CD4-positive, alpha-beta T cell treated with Interleukin-1 beta for 1 hour (primary cell): Measurements from ENCODE around the gene RBM39.
A peak's percentile ranks its signal among the peaks of the same experiment; 100 is the strongest.
"Not testable (repeated sequence)": the region's sequence is repeated elsewhere in the genome, so short reads cannot be mapped to it uniquely, and the experiment has no call there.

Experiments
- DNase-seq, 2 donors: peaks; one replicate each; pipeline ENCODE4 v3.0.0-alpha.2; 2020 to 2022

RBM39 gene

GRCh38 chr20:35704514-35705261 is 37.4 kb downstream of the RBM39 start:
- DNase-seq: no peak

GRCh38 chr20:35702824-35703695 is 39.0 kb downstream of the RBM39 start:
- DNase-seq: no peak

DNA sequence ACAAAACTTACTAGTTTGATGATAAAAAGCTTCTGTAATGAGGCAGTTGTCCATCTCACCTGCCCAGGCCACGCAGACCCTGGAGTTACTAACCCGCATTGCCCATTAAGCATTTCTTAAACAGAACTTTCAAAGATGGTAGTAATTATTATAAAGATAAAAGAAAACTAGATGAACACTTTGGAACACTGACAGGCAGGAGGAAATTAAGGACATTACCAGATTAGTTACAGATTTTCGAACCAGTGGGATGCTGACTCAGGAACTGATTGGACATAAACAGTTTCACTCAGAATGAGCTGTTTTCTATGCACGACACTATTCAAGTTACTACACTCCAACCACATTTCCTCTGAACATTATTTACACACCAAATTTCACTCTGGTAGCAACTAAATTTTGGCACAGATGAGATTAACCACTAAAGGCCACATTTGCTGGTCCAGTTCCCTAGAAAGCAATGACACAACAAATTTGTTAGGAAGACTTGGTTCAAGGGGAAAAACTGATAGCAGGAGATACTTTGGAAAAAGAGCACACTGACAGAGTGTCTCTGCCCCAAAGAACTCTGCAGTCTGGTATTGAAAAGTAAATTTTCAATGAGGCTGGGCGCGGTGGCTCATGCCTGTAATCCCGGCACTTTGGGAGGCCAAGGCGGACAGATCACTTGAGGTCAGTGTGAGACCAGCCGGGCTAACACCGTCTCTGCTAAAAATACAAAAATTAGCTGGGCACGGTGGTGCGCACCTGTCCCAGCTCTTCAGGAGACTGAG is 39.8 kb downstream of the RBM39 start:
- no peak for DNase-seq

GRCh38 chr20:35700625-35701148 is 41.4 kb downstream of the RBM39 start:
- no peak for DNase-seq

DNA sequence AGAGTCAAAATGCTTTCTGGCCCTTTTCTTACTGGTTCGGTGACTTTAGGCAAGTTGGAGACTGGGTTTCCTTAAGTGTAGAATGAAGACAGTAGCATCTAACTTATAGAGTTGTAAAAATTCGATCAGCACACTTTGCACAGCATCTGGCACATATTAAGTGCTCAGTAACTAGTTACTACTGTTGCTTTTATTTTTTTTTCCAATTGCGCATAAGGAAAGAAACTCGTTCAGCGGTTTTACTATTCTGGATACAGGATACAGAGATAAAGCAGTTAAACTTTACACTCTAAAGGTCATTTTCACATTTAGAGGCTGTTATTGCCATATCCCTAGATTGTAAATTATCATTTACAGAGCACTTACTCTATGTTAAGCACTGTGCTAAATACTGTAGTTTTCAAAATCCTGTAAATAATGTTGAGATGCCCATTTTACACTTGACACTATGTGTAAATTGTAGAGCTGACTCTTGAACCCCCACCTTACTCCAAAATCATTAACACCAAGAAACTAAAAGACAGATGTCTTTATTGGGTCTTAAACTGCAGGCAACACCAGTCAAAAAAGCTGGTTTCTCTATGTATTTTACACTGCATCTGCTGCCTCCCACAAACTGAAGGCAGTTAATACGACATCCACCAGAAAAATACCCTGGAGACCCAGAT is 42.0 kb downstream of the RBM39 start:
- DNase-seq: no peak

DNA sequence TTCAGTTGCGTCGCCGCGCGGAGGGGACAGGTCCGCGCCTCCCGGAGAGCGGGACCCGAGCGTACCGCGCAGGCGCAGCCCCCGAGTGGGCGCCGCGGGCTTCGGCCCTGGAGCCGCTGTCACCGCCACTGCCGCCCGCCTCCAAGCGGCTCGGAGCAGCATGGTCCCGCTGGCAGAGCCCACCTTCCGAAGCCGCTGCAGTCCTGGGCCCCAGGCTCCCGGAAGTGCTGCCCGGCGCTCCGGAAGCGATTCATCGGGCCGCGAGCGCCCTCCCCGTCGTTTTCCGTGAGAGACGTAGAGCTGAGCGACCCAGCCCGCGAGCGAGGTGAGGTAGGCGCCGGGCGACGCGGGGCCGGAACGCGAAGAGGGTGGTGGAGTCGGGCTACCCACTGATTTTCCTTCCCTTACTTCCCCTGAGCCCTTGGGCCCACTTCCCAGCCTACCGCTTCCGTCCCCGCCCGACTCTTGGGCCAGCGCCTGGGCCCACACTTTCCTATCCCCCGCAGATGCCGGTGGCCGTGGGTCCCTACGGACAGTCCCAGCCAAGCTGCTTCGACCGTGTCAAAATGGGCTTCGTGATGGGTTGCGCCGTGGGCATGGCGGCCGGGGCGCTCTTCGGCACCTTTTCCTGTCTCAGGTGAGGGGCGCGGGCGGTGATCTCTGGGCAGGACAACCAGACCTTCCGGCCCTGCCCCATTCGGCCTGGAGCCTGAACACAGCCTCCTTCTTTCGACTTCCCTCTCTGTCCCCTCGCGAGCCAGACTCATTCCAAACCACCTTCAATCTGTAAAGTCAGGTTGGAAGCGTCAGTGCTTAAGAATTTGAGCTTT is 42.7 kb downstream of the RBM39 start, which contains the start of the genes NFS1 and ROMO1:
Gene NFS1 (minus strand): TSS at position 226 of the 830 bp plus-strand sequence. CDS start 64 bp downstream, at position 162.
Gene ROMO1 (plus strand): TSS at position 279 of the 830 bp plus-strand sequence. CDS start 228 bp downstream, at position 507.
- DNase-seq: peak; percentile 88 to 89

DNA sequence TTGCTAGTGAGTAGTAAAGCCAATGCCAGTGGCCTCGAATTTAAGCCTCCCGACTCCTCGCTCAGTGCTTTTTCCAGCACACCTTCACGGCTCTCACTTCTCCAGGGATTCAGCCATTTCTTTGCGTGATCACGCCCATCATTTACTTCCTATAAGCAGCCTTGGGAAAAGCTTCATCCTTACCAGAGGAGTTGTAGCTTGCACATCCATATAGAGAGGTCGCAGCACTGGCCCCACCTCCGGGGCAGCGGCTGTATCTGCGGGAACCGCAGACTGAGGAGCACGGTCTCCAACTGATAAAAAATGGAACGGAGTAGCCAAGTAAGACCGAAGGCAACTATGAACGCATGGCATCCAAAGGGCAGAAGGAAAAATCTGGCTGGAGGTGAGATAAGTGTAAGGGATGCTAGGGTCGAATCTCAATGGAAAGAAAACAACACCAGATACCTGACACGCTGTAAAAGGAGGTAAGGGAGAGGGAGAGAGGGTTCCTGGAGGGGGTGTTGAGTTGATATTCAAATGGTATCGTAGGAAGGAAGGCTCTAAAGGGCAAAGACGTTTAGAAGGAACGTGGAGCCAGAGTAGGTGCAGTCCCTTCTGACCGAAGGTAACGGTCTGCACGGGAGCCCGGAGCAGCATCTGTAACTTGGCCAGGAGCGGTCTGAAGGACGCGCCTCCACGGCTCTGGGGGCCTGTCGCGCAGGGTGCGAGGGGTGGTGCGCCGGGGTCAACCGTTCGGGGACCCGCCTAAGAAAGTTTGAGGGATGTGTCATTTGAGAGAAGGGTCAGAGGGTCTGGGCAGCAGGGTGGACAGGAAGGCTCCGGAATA is 43.5 kb downstream of the RBM39 start:
- DNase-seq: no peak

GRCh38 chr20:35697696-35698297 is 44.3 kb downstream of the RBM39 start:
- DNase-seq: no peak

DNA sequence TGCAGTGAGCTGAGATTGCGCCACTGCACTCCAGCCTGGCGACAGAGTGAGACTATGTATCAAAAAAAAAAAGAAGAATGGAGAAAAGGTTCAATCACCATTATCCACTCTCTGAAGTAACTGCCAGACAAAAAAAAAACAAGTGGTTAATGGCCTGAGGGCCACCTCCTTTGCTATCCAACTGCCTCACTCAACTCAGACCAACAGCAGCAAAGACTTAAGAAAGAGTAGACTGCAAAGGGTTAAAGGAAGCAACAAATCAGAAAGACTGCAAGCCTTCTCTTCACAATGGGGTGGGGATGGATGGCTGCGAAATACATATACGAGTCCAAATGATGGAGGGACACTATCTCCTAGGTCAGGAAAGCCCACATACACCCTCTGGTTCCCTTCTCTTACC is 46.1 kb downstream of the RBM39 start:
- no peak for DNase-seq

GRCh38 chr20:35695245-35695749 is 46.8 kb downstream of the RBM39 start:
- no peak for DNase-seq

DNA sequence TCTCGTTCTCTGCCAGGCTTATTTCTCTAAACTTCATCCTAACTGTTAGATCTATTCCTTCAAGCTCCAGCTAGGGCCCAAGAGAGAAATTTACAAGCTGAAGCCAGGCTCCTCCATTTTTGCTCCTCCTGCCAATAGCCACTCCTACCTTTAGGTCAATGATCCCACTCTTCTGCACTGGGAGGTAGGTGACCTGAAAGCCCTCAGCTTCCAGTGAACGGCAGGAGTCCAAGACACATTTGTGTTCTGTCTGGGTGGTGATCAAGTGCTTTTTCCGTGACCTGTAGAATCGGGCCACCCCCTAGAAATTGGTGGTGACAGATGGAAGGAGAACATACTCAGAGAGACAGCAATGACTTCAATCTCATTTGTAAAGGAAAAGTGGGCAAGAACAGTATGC is 51.8 kb downstream of the RBM39 start:
- DNase-seq: no peak

DNA sequence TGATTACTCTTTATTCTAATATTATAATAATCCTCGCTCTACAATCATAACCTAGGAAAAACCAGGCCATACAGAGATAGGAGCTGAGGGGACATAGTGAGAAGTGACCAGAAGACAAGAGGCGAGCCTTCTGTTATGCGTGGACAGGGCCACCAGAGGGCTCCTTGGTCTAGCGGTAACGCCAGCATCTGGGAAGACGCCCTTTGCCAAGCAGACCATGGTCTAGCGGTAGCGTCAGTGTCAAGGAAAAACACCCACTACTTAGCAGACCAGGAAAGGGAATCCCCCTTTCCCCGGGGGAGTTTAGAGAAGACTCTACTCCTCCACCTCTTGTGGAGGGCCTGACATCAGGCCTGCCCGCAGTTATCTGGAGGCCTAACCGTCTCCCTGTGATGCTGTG is 55.2 kb downstream of the RBM39 start:
- DNase-seq: not testable (repeated sequence)

- DNase-seq: not testable (repeated sequence)
Measured at GRCh38 chr20:35685368-35685767, 56.7 kb downstream of the RBM39 start.

DNA sequence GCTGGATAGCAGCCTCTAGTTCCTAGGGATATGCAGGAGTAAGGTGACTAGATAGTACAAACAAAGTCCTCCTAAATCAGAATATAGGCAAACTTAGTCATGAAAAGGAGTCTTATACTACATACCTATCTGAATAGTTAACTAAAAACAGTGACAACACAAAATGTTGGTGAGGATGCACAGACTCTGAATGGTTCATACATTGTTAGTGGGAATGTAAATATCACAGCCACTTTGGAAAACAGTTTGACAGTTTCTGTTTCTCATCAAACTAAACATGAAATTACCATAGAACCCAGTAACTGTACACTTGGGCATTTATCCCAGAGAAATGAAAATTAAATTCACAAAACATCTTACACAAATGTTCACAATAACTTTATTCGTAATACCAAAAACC is 60.1 kb downstream of the RBM39 start:
- no peak for DNase-seq

GRCh38 chr20:35680452-35681183 is 61.4 kb downstream of the RBM39 start:
- no peak for DNase-seq

GRCh38 chr20:35674921-35675320 is 67.1 kb downstream of the RBM39 start:
- DNase-seq: no peak

GRCh38 chr20:35673884-35674283 is 68.2 kb downstream of the RBM39 start:
- no peak for DNase-seq

DNA sequence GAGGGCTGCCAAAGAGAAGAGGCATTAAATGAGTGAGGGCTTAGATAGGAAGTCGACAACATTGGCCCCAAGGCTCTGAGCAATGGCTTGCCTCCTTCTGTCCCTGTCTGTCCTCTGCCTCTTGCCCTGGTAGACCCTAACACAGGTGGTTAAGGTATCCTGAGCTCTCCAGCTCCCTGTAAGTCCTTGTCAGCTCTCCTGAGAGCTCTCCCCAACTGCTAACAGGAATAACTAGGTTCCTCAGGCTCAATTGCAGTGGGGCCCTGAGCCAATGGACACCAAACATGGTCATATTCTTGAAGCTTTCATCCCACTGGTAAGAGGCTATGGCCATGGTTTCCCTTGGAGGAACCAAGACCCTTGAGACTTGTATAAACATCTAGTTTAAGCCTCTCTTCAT is 72.4 kb downstream of the RBM39 start:
- no peak for DNase-seq

GRCh38 chr20:35669221-35669620 is 72.8 kb downstream of the RBM39 start:
- DNase-seq: no peak
